ENCODE measurements around the gene NCEH1. TPM values are rescaled to one million over a fixed set of nuclear protein-coding genes. Genes with fewer than 3 reads are reported as not detected.

NCEH1 gene
- total and polyA plus RNA-seq, 10 of the 15 experiments (the other 5 are each of a cell fraction or from before 2014, with no cell fraction given), result 1.8 to 8.1 (median 4.5) TPM

GRCh38 chr3:172656602-172657001 is 54.3 kb downstream of the NCEH1 start:
- no peak overlapping the region for H2AFZ ChIP-seq (ENCODE audit: control insufficient read depth, low read depth, low read length)
- no peak overlapping the region for H3K27ac ChIP-seq (ENCODE audit: control insufficient read depth, insufficient read depth)
- no peak overlapping the region for H3K4me2 ChIP-seq (ENCODE audit: control insufficient read depth, insufficient read depth)
- 91% methylated on average over 8 of the region's 8 CpGs for WGBS (ENCODE audit: insufficient coverage, insufficient replicate concordance, low lambda C conversion rate, missing lambda C conversion rate)
- H3K9ac ChIP-seq (ENCODE audit: control insufficient read depth, insufficient read depth, low read length), result no peak overlapping the region
- ChIA-PET RAD21 (ENCODE audit: unreplicated experiment) (no interaction called here), SMC1A (ENCODE audit: uncharacterized antibody, unreplicated experiment) (no interaction called here), POLR2A (no interaction called here), CTCF (interaction anchor here (1.1 kb wide), 1 partner anchor 16 kb away, joined by 3 read pairs; no protein-coding TSS in a partner anchor)
- no peaks in the 10 kb centered on the region for H3K27me3 ChIP-seq (replicated peaks in 1 of 2; ENCODE audit: control insufficient read depth in 2 of 2, insufficient read depth in 2 of 2, low read length in 1 of 2)
- H3K36me3 ChIP-seq (ENCODE audit: control insufficient read depth in 2 of 2, insufficient read depth in 2 of 2, low read length in 1 of 2), result no peaks in the 10 kb centered on the region
- DNase-seq (ENCODE audit: low read depth, low spot score) (no peak), FAIRE-seq (no peak), ATAC-seq (no peak)
- no peaks in the 10 kb centered on the region for H3K9me3 ChIP-seq (replicated peaks; ENCODE audit: control insufficient read depth, insufficient read depth, low read length)
- H3K4me1 ChIP-seq (ENCODE audit: control insufficient read depth, insufficient read depth, low read length), result no peaks in the 10 kb centered on the region
- intact Hi-C loops (cut with micrococcal nuclease; ENCODE audit: unreplicated experiment), result no loop called here
- no peak for TF ChIP-seq EGR1 (IDR thresholded peaks at IDR 0.05; ENCODE audit: borderline replicate concordance in 1 of 2, low read depth in 2 of 2, low read length in 2 of 2)
- TF ChIP-seq POLR2A (IDR thresholded peaks at IDR 0.05; ENCODE audit: low read depth, low read length), result no peak
- no peak for TF ChIP-seq MEF2B (IDR thresholded peaks at IDR 0.05; ENCODE audit: partially characterized antibody, poor library complexity, severe bottlenecking)
- TF ChIP-seq CHD4 (IDR thresholded peaks at IDR 0.05), result no peak
- TF ChIP-seq, protein P1, sequence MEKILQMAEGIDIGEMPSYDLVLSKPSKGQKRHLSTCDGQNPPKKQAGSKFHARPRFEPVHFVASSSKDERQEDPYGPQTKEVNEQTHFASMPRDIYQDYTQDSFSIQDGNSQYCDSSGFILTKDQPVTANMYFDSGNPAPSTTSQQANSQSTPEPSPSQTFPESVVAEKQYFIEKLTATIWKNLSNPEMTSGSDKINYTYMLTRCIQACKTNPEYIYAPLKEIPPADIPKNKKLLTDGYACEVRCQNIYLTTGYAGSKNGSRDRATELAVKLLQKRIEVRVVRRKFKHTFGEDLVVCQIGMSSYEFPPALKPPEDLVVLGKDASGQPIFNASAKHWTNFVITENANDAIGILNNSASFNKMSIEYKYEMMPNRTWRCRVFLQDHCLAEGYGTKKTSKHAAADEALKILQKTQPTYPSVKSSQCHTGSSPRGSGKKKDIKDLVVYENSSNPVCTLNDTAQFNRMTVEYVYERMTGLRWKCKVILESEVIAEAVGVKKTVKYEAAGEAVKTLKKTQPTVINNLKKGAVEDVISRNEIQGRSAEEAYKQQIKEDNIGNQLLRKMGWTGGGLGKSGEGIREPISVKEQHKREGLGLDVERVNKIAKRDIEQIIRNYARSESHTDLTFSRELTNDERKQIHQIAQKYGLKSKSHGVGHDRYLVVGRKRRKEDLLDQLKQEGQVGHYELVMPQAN (conservative IDR thresholded peaks at IDR 0.05), result no peak
- no peak for TF ChIP-seq LARP7 (IDR thresholded peaks at IDR 0.05)
- TF ChIP-seq ZNF384 (IDR thresholded peaks at IDR 0.05; ENCODE audit: borderline replicate concordance, low read depth, low read length), result no peak
- no peak for TF ChIP-seq GATAD2B (conservative IDR thresholded peaks at IDR 0.05; ENCODE audit: low read depth)
- TF ChIP-seq SUZ12 (IDR thresholded peaks at IDR 0.05; ENCODE audit: unreplicated experiment), result no peak
- TF ChIP-seq PML (IDR thresholded peaks at IDR 0.05; ENCODE audit: low read length), result no peak
- no peak for TF ChIP-seq BRCA1 (IDR thresholded peaks at IDR 0.05; ENCODE audit: low read depth, low read length)
- no peak for TF ChIP-seq ELK1 (IDR thresholded peaks at IDR 0.05; ENCODE audit: low read depth, low read length)
- no peak for TF ChIP-seq CREB1 (IDR thresholded peaks at IDR 0.05; ENCODE audit: low read depth)
- no peak for TF ChIP-seq NFXL1 (IDR thresholded peaks at IDR 0.05; ENCODE audit: borderline replicate concordance)
- TF ChIP-seq RFX5 (IDR thresholded peaks at IDR 0.05; ENCODE audit: low read depth, low read length), result no peak
- no peak for TF ChIP-seq IRF4 (IDR thresholded peaks at IDR 0.05; ENCODE audit: low read depth, low read length)
- no peak overlapping the region for H3K4me3 ChIP-seq
- in situ Hi-C loops (cut with MboI), result loop anchor here (25.0 kb wide), 1 partner anchor 319 kb away; no protein-coding TSS in a partner anchor
- no peaks in the 10 kb centered on the region for H4K20me1 ChIP-seq (ENCODE audit: control insufficient read depth, insufficient read depth)
- no TSS peak for BruUV-seq (replicated peaks)
- H3K79me2 ChIP-seq (ENCODE audit: control insufficient read depth, insufficient read depth, low read length), result no peaks in the 10 kb centered on the region
